ENCODE data around the gene JPT2. TPM values are rescaled to one million over a fixed set of nuclear protein-coding genes. Genes with fewer than 3 reads are reported as not detected.

The JPT2 gene
- total and polyA plus RNA-seq, 11 donors = 11.0 to 76.1 (median 34.1) TPM

DNA sequence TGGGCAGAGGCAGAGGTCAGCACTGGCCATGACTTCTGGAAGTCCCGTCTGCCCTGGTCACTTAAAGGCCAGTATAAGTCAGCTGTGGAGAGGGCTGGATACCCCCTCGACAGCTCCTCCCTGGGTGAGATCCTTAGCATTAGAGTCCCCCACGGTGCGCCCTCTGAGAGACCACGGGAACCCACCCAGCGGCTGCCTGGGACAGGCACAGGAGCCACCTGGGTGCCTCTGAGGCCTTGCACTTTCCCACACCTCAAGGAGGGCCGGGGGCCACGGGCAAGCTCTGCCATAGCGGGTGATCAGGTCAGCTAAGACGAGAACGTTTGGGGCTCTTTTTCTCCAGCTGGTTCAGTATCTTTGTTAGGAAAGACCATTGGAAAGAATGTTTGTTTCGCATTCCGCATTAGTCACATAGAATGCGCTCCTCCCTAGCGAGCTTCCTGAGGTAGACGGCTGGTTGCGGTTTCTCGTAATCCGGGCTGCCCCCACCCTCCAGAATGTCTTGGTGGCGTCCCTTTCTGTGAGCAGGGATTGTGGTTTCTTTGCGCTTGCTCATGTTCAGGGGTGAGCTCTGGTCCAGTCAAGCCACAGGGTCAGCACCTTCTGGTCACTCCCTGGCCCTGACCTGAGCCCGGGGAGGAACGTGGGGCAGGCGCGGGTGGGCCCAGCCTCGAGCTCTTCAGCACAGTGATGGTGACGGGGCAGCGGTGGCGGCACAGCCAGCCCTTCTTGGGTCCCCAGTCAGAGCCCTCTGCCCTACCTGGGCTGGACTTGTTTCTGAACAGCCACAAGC, 68.0 kb downstream of the JPT2 start:
- no peak for DNase-seq
- H3K4me3 ChIP-seq = no peak overlapping the region
- WGBS, 4 donors = 90 to 96% (median 94%) methylated on average over 23 to 29 of the region's 29 CpGs
- intact Hi-C loops (cut with DNase I) = no loop called here
- peaks cover 0 to 80% (median 73%) of the 10 kb centered on the region in 9 donors for H3K36me3 ChIP-seq
- H3K4me1 ChIP-seq = no peaks in the 10 kb centered on the region
- H3K27me3 ChIP-seq = no peaks in the 10 kb centered on the region
- TF ChIP-seq CTCF (IDR thresholded peaks at IDR 0.05) (no peak), POLR2A (IDR thresholded peaks at IDR 0.05) (no peak)
- no peak overlapping the region for H3K27ac ChIP-seq
- ATAC-seq = no peak
- no peaks in the 10 kb centered on the region for H3K9me3 ChIP-seq

- ATAC-seq = no peak
- Histone ChIP-seq H3K36me3 (peaks cover 0 to 83% (median 78%) of the 10 kb centered on the region in 9 donors), H3K27ac (no peak overlapping the region), H3K4me3 (no peak overlapping the region), H3K27me3 (no peaks in the 10 kb centered on the region), H3K9me3 (no peaks in the 10 kb centered on the region), H3K4me1 (no peaks in the 10 kb centered on the region)
- TF ChIP-seq CTCF (IDR thresholded peaks at IDR 0.05) (no peak), POLR2A (IDR thresholded peaks at IDR 0.05) (no peak)
- DNase-seq = no peak
- 90 to 93% (median 92%) methylated on average over 26 to 31 of the region's 31 CpGs for WGBS, 4 donors
- intact Hi-C loops (cut with DNase I) = no loop called here
Observed at GRCh38 chr16:1746693-1747195, 68.7 kb downstream of the JPT2 start.

DNA sequence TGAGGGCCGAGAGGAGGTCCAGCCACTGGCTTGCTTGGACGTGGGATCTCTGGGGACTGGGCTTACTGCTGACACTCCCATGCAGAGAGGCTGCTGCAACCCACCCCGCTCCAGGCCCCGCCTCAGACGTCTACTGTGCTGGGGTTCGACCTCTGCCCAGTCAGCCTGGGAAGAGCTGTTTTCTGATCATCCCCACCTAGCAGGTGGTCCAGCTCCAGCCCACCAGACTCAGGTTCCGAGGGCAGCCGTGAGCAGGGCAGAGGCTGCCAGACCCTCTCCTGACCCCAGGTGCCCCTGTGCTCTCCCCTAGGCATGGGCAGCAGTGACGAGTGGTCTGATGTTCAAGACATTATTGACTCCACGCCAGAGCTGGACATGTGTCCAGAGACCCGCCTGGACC, 69.9 kb downstream of the JPT2 start:
- no peak for ATAC-seq
- WGBS, 4 donors = 86 to 93% (median 88%) methylated on average over 8 to 11 of the region's 11 CpGs
- no peak overlapping the region for H3K4me3 ChIP-seq

More for the DNA sequence above, 69.9 kb downstream of the JPT2 start:
- TF ChIP-seq CTCF (IDR thresholded peaks at IDR 0.05) (no peak), POLR2A (IDR thresholded peaks at IDR 0.05) (no peak)
- H3K4me1 ChIP-seq = no peaks in the 10 kb centered on the region
- DNase-seq = no peak
- H3K36me3 ChIP-seq = peaks cover 0 to 95% (median 90%) of the 10 kb centered on the region in 9 donors
- H3K27ac ChIP-seq = no peak overlapping the region
- intact Hi-C loops (cut with DNase I) = no loop called here
- H3K27me3 ChIP-seq = no peaks in the 10 kb centered on the region
- H3K9me3 ChIP-seq = no peaks in the 10 kb centered on the region

Data from heart left ventricle (tissue), 16 donors.